Parathyroid adenoma (tissue), 2 donors: ENCODE results near the gene TUBB3.

Experiments used
- H2AFZ ChIP-seq: fragments of 300-600 bp; sonication (generic); one replicate; pipeline ENCODE4 v1.7.0; 2017; ENCODE audit warnings: antibody characterized with exemption, mild to moderate bottlenecking
- H3K27ac ChIP-seq: fragments of 300-600 bp; sonication (generic); one replicate; pipeline ENCODE4 v1.7.0; 2017
- H3K27me3 ChIP-seq: fragments of 300-600 bp; sonication (generic); one replicate; pipeline ENCODE4 v1.7.0; 2017; ENCODE audit warnings: low read length; ENCODE audit not compliant: control insufficient read depth, insufficient read depth
- H3K36me3 ChIP-seq: fragments of 300-600 bp; sonication (generic); one replicate; pipeline ENCODE4 v1.7.0; 2017; ENCODE audit warnings: low read length; ENCODE audit not compliant: control insufficient read depth, insufficient read depth
- H3K4me1 ChIP-seq: fragments of 300-600 bp; sonication (generic); one replicate; pipeline ENCODE4 v1.7.0; 2017; ENCODE audit warnings: control low read depth
- H3K4me2 ChIP-seq: fragments of 300-600 bp; sonication (generic); one replicate; pipeline ENCODE4 v1.7.0; 2017; ENCODE audit warnings: low read length
- H3K4me3 ChIP-seq: fragments of 300-600 bp; sonication (generic); one replicate; pipeline ENCODE4 v1.7.0; 2017; ENCODE audit warnings: low read depth, low read length
- H3K79me2 ChIP-seq: fragments of 300-600 bp; sonication (generic); one replicate; pipeline ENCODE4 v1.7.0; 2017; ENCODE audit warnings: control low read depth
- H3K9ac ChIP-seq: fragments of 300-600 bp; sonication (generic); one replicate; pipeline ENCODE4 v1.7.0; 2017; ENCODE audit warnings: mild to moderate bottlenecking
- H3K9me3 ChIP-seq: fragments of 300-600 bp; sonication (generic); one replicate; pipeline ENCODE4 v1.7.0; 2017; ENCODE audit warnings: low read length; ENCODE audit not compliant: control insufficient read depth
- CTCF ChIP-seq: fragments of 300-600 bp; sonication (generic); IDR thresholded peaks from one replicate; pipeline ENCODE4 v1.7.0; 2017; ENCODE audit warnings: antibody characterized with exemption, mild to moderate bottlenecking
- donor health status: primary hyperparathyroidism.

The TUBB3 gene

GRCh38 chr16:89921131-89921701 is 1.9 kb upstream of the TUBB3 start:
- no peak overlapping the region for H2AFZ ChIP-seq
- no peaks in the 10 kb centered on the region for H3K36me3 ChIP-seq
- no peak overlapping the region for H3K4me2 ChIP-seq
- H3K4me3 ChIP-seq = no peak overlapping the region
- H3K9ac ChIP-seq = no peak overlapping the region
- no peak for TF ChIP-seq CTCF
- H3K9me3 ChIP-seq = no peaks in the 10 kb centered on the region
- no peaks in the 10 kb centered on the region for H3K79me2 ChIP-seq
- peaks cover 7% of the 10 kb centered on the region for H3K27me3 ChIP-seq
- H3K4me1 ChIP-seq = peaks cover 15% of the 10 kb centered on the region
- no peak overlapping the region for H3K27ac ChIP-seq

- peaks cover 19% of the 10 kb centered on the region for H3K4me1 ChIP-seq
- no peak overlapping the region for H3K4me2 ChIP-seq
- no peaks in the 10 kb centered on the region for H3K79me2 ChIP-seq
- TF ChIP-seq CTCF = no peak
- H3K36me3 ChIP-seq = no peaks in the 10 kb centered on the region
- peaks cover 7% of the 10 kb centered on the region for H3K27me3 ChIP-seq
- no peaks in the 10 kb centered on the region for H3K9me3 ChIP-seq
- peak overlapping the region; percentile 22 for H3K27ac ChIP-seq
- H3K4me3 ChIP-seq = no peak overlapping the region
- no peak overlapping the region for H3K9ac ChIP-seq
- H2AFZ ChIP-seq = no peak overlapping the region
Observed at GRCh38 chr16:89921702-89922476, 1.3 kb upstream of the TUBB3 start.

GRCh38 chr16:89922477-89922883 is 662 bp upstream of the TUBB3 start:
- H2AFZ ChIP-seq = peak overlapping the region; percentile 80
- H3K9me3 ChIP-seq = no peaks in the 10 kb centered on the region
- H3K27me3 ChIP-seq = peaks cover 7% of the 10 kb centered on the region
- H3K4me2 ChIP-seq = peak overlapping the region; percentile 37
- H3K9ac ChIP-seq = no peak overlapping the region
- no peak overlapping the region for H3K27ac ChIP-seq
- H3K4me3 ChIP-seq = peak overlapping the region; percentile 33
- no peak for TF ChIP-seq CTCF
- no peaks in the 10 kb centered on the region for H3K36me3 ChIP-seq
- no peaks in the 10 kb centered on the region for H3K79me2 ChIP-seq
- peaks cover 19% of the 10 kb centered on the region for H3K4me1 ChIP-seq

- Histone ChIP-seq H3K4me3 (no peak overlapping the region), H3K9ac (no peak overlapping the region), H3K27ac (no peak overlapping the region), H3K79me2 (no peaks in the 10 kb centered on the region), H3K9me3 (no peaks in the 10 kb centered on the region), H3K4me1 (peaks cover 10% of the 10 kb centered on the region), H2AFZ (peak overlapping the region; percentile 67), H3K36me3 (no peaks in the 10 kb centered on the region), H3K4me2 (peak overlapping the region; percentile 11), H3K27me3 (peaks cover 7% of the 10 kb centered on the region)
- no peak for TF ChIP-seq CTCF
Observed at GRCh38 chr16:89923640-89924296, 626 bp downstream of the TUBB3 start.
